GM19468 (cell line): Measurements from ENCODE around the gene CEMP1.

Experiments
- ATAC-seq: cut with Tn5 transposase; IDR thresholded peaks from one replicate; pipeline ENCODE4 v1.9.1; 2021; ENCODE audit warnings: mild to moderate bottlenecking, moderate library complexity, moderate number of reproducible peaks; ENCODE audit not compliant: unreplicated experiment; ENCODE audit errors: extremely low read depth

The CEMP1 gene

GRCh38 chr16:2507052-2507659 is 24.1 kb downstream of the CEMP1 start:
- no peak for ATAC-seq

DNA sequence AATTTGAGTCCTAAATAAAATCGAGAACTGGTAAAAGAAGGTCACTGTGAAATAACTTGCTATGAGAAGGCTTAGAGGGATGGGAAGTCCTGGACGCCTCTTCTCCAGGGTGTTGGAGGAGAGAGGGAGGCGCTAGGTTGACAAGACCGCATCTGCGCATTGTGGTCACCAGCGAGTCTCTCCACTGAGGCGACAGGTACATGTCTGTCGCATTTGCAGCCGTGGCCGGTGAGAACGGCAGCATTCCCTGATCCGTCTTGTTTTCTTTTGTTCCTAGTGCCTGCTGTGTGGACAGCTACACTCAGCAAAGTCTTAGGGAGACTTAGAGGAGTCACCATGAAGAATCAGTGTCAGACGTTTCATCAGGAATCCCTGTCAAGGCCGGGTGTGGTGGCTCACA is 25.5 kb downstream of the CEMP1 start:
- ATAC-seq: no peak

DNA sequence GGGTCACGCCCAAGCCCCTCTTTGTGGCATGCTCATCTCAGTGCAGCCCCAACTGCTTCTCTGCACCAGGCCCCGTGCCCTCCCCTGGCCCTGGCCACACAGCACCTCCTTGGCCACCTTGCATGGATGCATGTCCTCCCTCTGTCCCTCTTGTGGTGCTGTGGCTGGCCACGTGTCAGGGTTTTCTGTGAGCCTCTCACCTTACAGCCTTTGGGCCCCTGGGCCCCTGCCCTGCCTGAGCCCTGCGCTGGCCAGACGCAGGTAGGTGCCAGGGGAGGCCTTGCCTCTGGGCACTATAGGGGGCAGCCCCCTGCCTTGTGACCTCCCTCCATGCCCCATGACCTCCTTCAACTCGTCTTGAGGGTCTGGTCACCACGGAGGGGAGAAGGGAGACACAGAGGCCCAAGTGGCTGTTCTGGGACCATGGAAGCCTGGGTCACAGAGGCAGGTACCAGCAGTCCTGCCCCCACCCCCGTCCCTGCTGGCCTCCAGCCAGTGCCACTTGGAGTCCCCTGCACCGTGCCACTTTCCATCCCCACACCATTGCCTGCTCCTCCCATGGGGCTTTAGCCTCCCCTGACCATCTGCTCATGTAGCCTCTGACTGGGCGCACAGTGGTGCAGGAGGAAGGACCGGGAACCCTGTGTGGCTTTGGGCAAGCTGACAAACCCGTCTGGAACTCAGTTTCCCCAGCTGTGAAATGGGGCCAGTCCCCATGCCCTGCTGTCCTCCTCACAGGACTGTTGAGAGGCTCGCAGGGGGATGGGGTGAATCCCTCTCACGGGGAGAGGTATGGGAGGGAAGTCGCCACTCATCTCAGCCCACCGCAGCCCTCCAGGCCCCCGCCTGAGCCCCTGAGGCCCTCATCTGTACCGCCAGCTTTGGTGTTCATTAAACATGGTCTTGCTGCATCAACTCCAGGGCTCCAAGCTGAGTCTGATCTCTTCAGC is 29.0 kb downstream of the CEMP1 start:
- no peak for ATAC-seq

- no peak for ATAC-seq
These were observed 30.1 kb downstream of the CEMP1 start for GRCh38 chr16:2500918-2501750.

DNA sequence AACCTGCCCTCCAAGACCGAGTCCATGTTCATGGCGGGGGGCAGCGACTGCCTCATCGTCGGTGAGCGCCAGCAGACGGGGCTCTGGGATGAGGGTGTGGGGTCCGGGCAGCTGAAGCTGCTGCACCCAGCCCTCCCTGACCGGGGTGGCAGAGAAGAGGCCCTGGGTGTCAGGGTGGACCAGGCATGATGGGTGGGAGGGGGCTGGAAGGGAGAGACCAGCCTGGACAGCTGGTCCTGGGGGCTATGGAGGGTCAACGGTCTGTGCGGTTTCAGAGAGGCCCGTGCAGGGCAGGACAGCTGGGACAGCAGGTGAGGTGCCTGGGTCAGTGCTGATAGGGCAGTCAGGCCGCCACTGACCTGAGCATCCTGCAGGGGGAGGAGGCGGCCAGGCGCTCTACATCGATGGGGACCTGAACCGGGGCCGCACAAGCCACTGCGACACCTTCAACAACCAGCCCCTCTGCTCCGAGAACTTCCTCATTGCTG is 30.7 kb downstream of the CEMP1 start:
- no peak for ATAC-seq

- no peak for ATAC-seq
These were observed 31.2 kb downstream of the CEMP1 start for GRCh38 chr16:2499890-2500429.

- no peak for ATAC-seq
These were observed 31.8 kb downstream of the CEMP1 start for GRCh38 chr16:2499454-2499853.

DNA sequence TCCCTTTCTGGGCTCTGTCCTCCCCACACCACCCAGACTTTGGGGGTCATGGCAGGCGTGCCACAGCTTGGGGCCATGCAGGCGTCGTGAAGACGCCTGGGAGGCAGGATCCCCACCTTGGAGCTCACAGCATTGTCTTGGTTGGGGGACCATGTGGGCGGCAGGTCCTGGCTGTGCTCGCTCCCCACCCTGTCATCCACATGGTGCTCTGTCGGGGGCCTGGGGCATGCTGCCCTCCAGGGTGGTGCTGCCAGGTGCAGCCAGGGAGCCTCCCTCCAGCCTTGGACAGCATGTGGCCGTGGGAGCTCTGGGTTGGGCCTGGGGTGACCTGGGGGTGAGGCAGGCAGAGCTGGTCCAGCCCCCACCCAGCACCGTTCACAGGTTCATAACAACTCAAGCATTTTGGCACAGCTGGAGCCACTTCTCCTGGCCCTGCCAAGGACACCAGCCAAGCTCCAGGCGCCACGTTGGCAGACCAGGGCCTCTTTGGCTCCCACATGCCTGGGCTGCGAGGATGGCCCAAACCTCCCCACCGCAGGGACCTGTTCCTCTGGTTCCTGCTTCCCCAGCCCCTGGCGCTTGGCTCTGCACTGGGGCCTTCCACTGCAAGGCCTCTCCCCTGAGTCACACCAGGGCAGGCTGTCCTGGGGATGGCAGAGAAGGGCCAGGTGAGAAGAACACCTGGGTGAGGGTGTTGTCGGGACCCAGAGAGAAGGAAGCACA is 32.5 kb downstream of the CEMP1 start:
- ATAC-seq: no peak

DNA sequence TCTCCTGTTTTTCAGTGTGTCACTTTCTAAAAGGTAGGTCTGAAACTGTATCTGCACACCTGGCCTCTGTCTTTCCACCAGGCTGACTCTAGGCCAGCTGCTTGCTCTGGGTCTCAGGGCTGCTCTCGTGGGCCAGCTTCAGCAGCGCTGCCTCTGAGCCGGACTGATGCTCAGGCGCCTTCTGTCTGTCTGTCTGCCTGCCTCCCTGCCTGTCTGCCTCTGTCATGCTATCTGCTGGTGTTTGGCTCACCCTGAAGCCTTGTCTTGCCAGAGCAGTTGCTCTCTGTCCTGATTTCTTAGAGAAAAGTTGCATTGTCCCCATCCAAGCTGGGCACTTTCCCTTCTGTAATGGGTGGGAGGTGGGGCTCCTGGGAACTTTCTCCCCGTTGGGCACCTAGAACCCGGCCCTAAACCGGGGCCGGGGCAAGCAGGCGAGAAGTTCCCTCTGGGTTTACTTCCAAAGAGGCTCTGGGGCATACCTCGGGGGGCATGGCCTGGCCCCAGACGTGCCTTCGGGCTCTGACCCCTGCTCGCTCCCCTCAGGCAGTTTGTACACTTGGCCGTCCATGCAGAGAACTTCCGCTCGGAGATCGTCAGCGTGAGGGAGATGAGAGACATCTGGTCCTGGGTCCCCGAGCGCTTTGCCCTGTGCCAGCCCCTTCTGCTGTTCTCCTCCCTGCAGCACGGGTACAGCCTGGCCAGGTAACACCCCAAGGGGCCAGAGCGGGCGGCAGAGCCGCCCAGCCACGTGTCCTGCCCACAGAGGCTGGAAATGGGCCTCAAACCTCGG is 33.3 kb downstream of the CEMP1 start:
- ATAC-seq: no peak

- ATAC-seq: no peak
These were observed 34.0 kb downstream of the CEMP1 start for GRCh38 chr16:2497116-2497630.

- no peak for ATAC-seq
These were observed 34.7 kb downstream of the CEMP1 start for GRCh38 chr16:2496223-2497115.

DNA sequence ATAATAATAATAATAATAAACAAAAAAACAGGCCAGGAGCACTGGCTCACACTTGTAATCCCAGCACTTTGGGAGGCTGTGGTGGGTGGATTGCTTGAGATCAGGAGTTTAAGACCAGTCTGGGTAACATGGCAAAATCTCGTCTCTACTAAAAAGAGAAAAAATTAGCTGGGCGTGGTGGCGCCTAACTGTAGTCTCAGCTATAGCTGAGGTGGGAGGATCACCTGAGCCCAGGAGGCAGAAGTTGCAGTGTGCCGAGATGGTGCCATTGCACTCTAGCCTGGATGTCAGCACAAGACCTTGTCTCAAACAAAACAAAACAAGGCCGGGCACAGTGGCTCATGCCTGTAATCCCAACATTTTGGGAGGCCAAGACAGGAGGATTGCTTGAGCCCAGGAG is 36.2 kb downstream of the CEMP1 start:
- ATAC-seq: no peak

- ATAC-seq: no peak
These were observed 36.6 kb downstream of the CEMP1 start for GRCh38 chr16:2494616-2495015.

GRCh38 chr16:2493605-2494004 is 37.6 kb downstream of the CEMP1 start:
- ATAC-seq: no peak

DNA sequence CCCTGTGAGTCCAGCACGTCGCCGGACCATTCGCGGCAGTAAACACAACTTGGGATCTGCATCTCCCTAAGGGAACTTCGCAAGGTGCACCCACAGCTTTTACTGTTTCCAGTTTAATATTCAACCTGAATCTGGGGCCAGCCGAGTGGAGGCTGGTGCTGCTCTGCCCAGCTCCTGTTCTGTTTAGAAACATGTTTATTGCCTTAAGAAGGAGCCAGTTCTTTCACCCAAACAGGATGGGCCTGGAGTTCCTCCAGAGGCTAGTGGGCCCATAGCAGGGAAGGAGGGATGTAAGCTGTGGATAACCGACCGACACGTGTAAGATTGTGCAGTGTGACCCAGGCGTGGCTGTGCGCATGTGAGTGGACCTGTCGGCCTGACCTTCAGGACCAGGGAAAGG is 38.9 kb downstream of the CEMP1 start:
- ATAC-seq: no peak

GRCh38 chr16:2490190-2491105 is 40.8 kb downstream of the CEMP1 start:
- ATAC-seq: no peak

GRCh38 chr16:2489581-2489980 is 41.6 kb downstream of the CEMP1 start:
- no peak for ATAC-seq
